Ovary (tissue), 9 donors: ENCODE data around the gene NDST1. TPM values are rescaled to one million over a fixed set of nuclear protein-coding genes. Genes with fewer than 3 reads are reported as not detected.
A peak's percentile ranks its signal among the peaks of the same experiment; 100 is the strongest.

Experiments used
- DNase-seq, 5 donors: peaks; one replicate each; pipeline ENCODE4 v3.0.0-alpha.2; 2019 to 2020
- H3K27ac ChIP-seq, 2 donors: fragments of 200-600 bp; one replicate each; pipeline versions ENCODE4 v1.5.1 to v1.8.0; 2019 to 2022
- H3K27me3 ChIP-seq: fragments of 200-600 bp; one replicate; pipeline ENCODE4 v1.8.0; 2022
- H3K36me3 ChIP-seq: fragments of 200-600 bp; sonication (generic); one replicate; pipeline ENCODE4 v1.5.1; 2019
- H3K4me1 ChIP-seq: one replicate; pipeline ENCODE4 v1.8.1; 2013; ENCODE audit warnings: mild to moderate bottlenecking, moderate library complexity; ENCODE audit not compliant: insufficient read depth
- H3K4me3 ChIP-seq: fragments of 200-600 bp; sonication (generic); one replicate; pipeline ENCODE4 v1.5.1; 2017
- H3K9me3 ChIP-seq, 2 donors: fragments of 200-600 bp in 1 of 2; sonication (generic) in 1 of 2; one replicate each; pipeline versions ENCODE4 v1.5.1 to v1.8.1; 2013 to 2019; ENCODE audit warnings: mild to moderate bottlenecking in 1 of 2, moderate library complexity in 1 of 2
- CTCF ChIP-seq, 3 donors: fragments of 450-650 bp in 2 of 3; fragments of 200-600 bp in 1 of 3; IDR thresholded peaks; one replicate each; pipeline versions ENCODE4 v1.5.1 to v1.8.0; 2016 to 2022; ENCODE audit warnings: antibody characterized with exemption in 3 of 3, mild to moderate bottlenecking in 1 of 3
- EP300 ChIP-seq: sonication (generic); formaldehyde crosslinking; IDR thresholded peaks from one replicate; pipeline ENCODE4 v1.6.1; 2017; ENCODE audit warnings: antibody characterized with exemption
- POLR2A ChIP-seq: fragments of 450-650 bp; IDR thresholded peaks from one replicate; pipeline ENCODE4 v1.6.1; 2017; ENCODE audit warnings: antibody characterized with exemption, mild to moderate bottlenecking, moderate library complexity
- WGBS, 3 donors: extraction: QIAGEN DNeasy Blood & Tissue Kit in 1 of 3; methylation state at CpG; one replicate each; pipeline versions ENCODE4 v1.1.5 to v1.1.7; 2013 to 2017; 5-methylcytosine and 5-hydroxymethylcytosine counted together
- intact Hi-C, 4 donors: fragments of 100-400 bp; cut with DNase I; formaldehyde crosslinking; loops; one replicate each; pipeline versions ENCODE4 v1.11.0 to v1.15.1; 2022 to 2023
- polyA plus RNA-seq, 2 donors: library from polyadenylated mRNA; stranded (reverse); fragments of 200-250 nt in 1 of 2; fragments of 350-450 nt in 1 of 2; fragmentation: Illumina TruSeq in 1 of 2; extraction: RNeasy Lipid Tissue Mini Kit (QIAGEN cat#74804) in 1 of 2; gene quantifications; one replicate each; pipeline ENCODE4 v1.2.3, GENCODE V29; 2013 to 2014
- total RNA-seq, 7 donors: library from RNA; depleted of rRNA in 2 of 7; stranded (reverse); fragments of >200 nt in 2 of 7; fragmentation: NEBNext Ultra II Directional in 3 of 7; extraction: Animal tissue kit (Norgen Biotek cat#: 25700) in 3 of 7; gene quantifications; one replicate each; pipeline versions ENCODE4 v1.1.0 to v1.2.4, GENCODE V29; 2016 to 2023
- donor health status: DM: no; HTN: no; CAD: no; lungs with moderate emphysema.
- donor health status: DM: no; HTN: no; CAD: no.
- donor health status: Bipolar disorder and iron deficiency.
- donor health status: DM: yes; HTN: yes; CAD: no.
- donor health status: DM: no; HTN: no; CAD: no.
- donor health status: DM: yes; HTN: yes; CAD: no.

Gene NDST1
- total and polyA plus RNA-seq, 9 donors: 31.0 to 139 (median 90.3) TPM

GRCh38 chr5:150487199-150488061 is 20.5 kb upstream of the NDST1 start:
- TF ChIP-seq EP300 (no peak), CTCF (IDR thresholded peaks at IDR 0.05) (no peak), POLR2A (no peak)
- H3K27me3 ChIP-seq: no peaks in the 10 kb centered on the region
- no peaks in the 10 kb centered on the region for H3K9me3 ChIP-seq
- 22 to 30% (median 27%) methylated on average over 10 of the region's 10 CpGs for WGBS, 3 donors
- intact Hi-C loops: loop anchor here in 1 of 4 donors (5.0 kb wide), 1 partner anchor 35 kb away; no protein-coding TSS in a partner anchor
- no peaks in the 10 kb centered on the region for H3K36me3 ChIP-seq
- DNase-seq: peak in 2 of 5 donors; percentile 46 to 48
- peak overlapping the region; percentile 74 for H3K4me3 ChIP-seq
- peak overlapping the region; percentile 87 to 89 for H3K27ac ChIP-seq
- peaks cover 37% of the 10 kb centered on the region for H3K4me1 ChIP-seq

GRCh38 chr5:150488519-150489359 is 19.2 kb upstream of the NDST1 start:
- Histone ChIP-seq H3K4me1 (peaks cover 40% of the 10 kb centered on the region), H3K36me3 (no peaks in the 10 kb centered on the region), H3K27ac (peak overlapping the region; percentile 13 to 87), H3K27me3 (no peaks in the 10 kb centered on the region), H3K9me3 (no peaks in the 10 kb centered on the region), H3K4me3 (no peak overlapping the region)
- WGBS, 3 donors: 20 to 28% (median 22%) methylated on average over 11 of the region's 11 CpGs
- intact Hi-C loops: loop anchor here in 1 of 4 donors (5.0 kb wide), 1 partner anchor 34 kb away; no protein-coding TSS in a partner anchor
- peak; percentile 73 to 86 (median 75) for DNase-seq
- TF ChIP-seq EP300 (no peak), CTCF (IDR thresholded peaks at IDR 0.05) (no peak), POLR2A (no peak)

GRCh38 chr5:150489360-150490295 is 18.3 kb upstream of the NDST1 start:
- Histone ChIP-seq H3K36me3 (no peaks in the 10 kb centered on the region), H3K4me1 (peaks cover 40% of the 10 kb centered on the region), H3K4me3 (no peak overlapping the region), H3K9me3 (no peaks in the 10 kb centered on the region), H3K27me3 (no peaks in the 10 kb centered on the region), H3K27ac (peak overlapping the region in 1 of 2 donors; percentile 26)
- DNase-seq: no peak
- no peak for TF ChIP-seq POLR2A
- TF ChIP-seq CTCF (IDR thresholded peaks at IDR 0.05): no peak
- no peak for TF ChIP-seq EP300
- WGBS, 3 donors: 49 to 56% (median 53%) methylated on average over 9 of the region's 9 CpGs
- intact Hi-C loops: loop anchor here in 2 of 4 donors (5.0 kb wide), 2 partner anchors 33 to 38 kb away; no protein-coding TSS in a partner anchor
